Adrenal gland (tissue), 12 donors: Measurements from ENCODE around the gene CEP41. TPM values are rescaled to one million over a fixed set of nuclear protein-coding genes. Genes with fewer than 3 reads are reported as not detected.

ENCODE experiments used
- DNase-seq, 7 donors: peaks; one replicate each; pipeline ENCODE4 v3.0.0-alpha.2; 2019 to 2020
- H3K27ac ChIP-seq, 5 donors: fragments of 200-600 bp; sonication (generic) in 4 of 5; 1 replicate in 3 of 5; 2 replicates in 2 of 5; pipeline versions ENCODE4 v1.5.1 to v1.8.0; 2016 to 2020; ENCODE audit warnings: mild to moderate bottlenecking in 1 of 5
- H3K27me3 ChIP-seq: fragments of 200-600 bp; 2 replicates; pipeline ENCODE4 v1.8.0; 2021
- H3K36me3 ChIP-seq, 2 donors: fragments of 200-600 bp; replicated peaks in 1 of 2; 1 replicate in 1 of 2; 2 replicates in 1 of 2; pipeline versions ENCODE4 v1.5.1 to v1.8.0; 2018 to 2022
- H3K4me1 ChIP-seq, 2 donors: fragments of 200-600 bp; replicated peaks in 1 of 2; 1 replicate in 1 of 2; 2 replicates in 1 of 2; pipeline versions ENCODE4 v1.5.1 to v1.8.0; 2018 to 2021
- H3K4me3 ChIP-seq, 4 donors: fragments of 200-600 bp; sonication (generic) in 3 of 4; one replicate each; pipeline ENCODE4 v1.5.1; 2016 to 2018
- H3K9me3 ChIP-seq, 3 donors: fragments of 200-600 bp; sonication (generic) in 1 of 3; replicated peaks in 1 of 3; 1 replicate in 2 of 3; 2 replicates in 1 of 3; pipeline versions ENCODE4 v1.5.1 to v1.8.0; 2016 to 2021
- POLR2A ChIP-seq, 2 donors: fragments of 450-650 bp; IDR thresholded peaks; one replicate each; pipeline ENCODE4 v1.6.1; 2017; ENCODE audit warnings: antibody characterized with exemption in 2 of 2, mild to moderate bottlenecking in 2 of 2, moderate library complexity in 1 of 2
- WGBS, 4 donors: extraction: QIAGEN DNeasy Blood & Tissue Kit in 2 of 4; methylation state at CpG; one replicate each; pipeline versions ENCODE4 v1.1.5 to v1.1.7; 2013 to 2017; 5-methylcytosine and 5-hydroxymethylcytosine counted together
- intact Hi-C, 2 donors: fragments of 100-400 bp; cut with DNase I; formaldehyde crosslinking; loops; one replicate each; pipeline versions ENCODE4 v1.14.1 to v1.15.0; 2022 to 2023
- polyA plus RNA-seq, 3 donors: library from polyadenylated mRNA; stranded (reverse); fragments of 200-250 nt in 2 of 3; fragments of 350-450 nt in 1 of 3; fragmentation: Illumina TruSeq in 1 of 3; extraction: RNeasy Lipid Tissue Mini Kit (QIAGEN cat#74804) in 1 of 3; gene quantifications; one replicate each; pipeline ENCODE4 v1.2.3, GENCODE V29; 2013 to 2014
- total RNA-seq, 9 donors: library from RNA; depleted of rRNA in 4 of 9; stranded (reverse); fragments of >200 nt in 4 of 9; fragments of 120-200 nt in 1 of 9; fragmentation: NEBNext Ultra II Directional in 1 of 9; extraction: Animal tissue kit (Norgen Biotek cat#: 25700) in 1 of 9; gene quantifications; one replicate each; pipeline versions ENCODE4 v1.1.0 to v1.2.4, GENCODE V29; 2013 to 2023
- TF ChIP-seq, protein P1 (sequence below), 6 experiments: fragments of 450-650 bp in 4 of 6; fragments of 200-600 bp in 2 of 6; sonication (generic) in 1 of 6; IDR thresholded peaks; 1 replicate in 5 of 6; 2 replicates in 1 of 6; pipeline versions ENCODE4 v1.5.1 to v1.8.0; 2016 to 2021; ENCODE audit warnings: antibody characterized with exemption in 6 of 6, mild to moderate bottlenecking in 2 of 6, moderate library complexity in 1 of 6
- donor health status: healthy with polysubstance abuse.
- donor health status: Bipolar disorder and iron deficiency.
- donor health status: DM: yes; HTN: yes; CAD: no.
- donor health status: DM: no; HTN: no; CAD: no.
- donor health status: DM: no; HTN: no; CAD: no.
- donor health status: DM: yes; HTN: yes; CAD: no.

CEP41 gene
- total and polyA plus RNA-seq, 12 donors, result 3.9 to 22.9 (median 15.4) TPM

- 46 to 80% (median 55%) methylated on average over 5 of the region's 5 CpGs for WGBS, 4 donors
- no peak overlapping the region for H3K27ac ChIP-seq
- no peak for DNase-seq
- intact Hi-C loops, result no loop called here
- H3K36me3 ChIP-seq, result no peaks in the 10 kb centered on the region
- H3K27me3 ChIP-seq, result no peaks in the 10 kb centered on the region
- no peak overlapping the region for H3K4me3 ChIP-seq
- H3K9me3 ChIP-seq, result no peaks in the 10 kb centered on the region
- TF ChIP-seq, protein P1, sequence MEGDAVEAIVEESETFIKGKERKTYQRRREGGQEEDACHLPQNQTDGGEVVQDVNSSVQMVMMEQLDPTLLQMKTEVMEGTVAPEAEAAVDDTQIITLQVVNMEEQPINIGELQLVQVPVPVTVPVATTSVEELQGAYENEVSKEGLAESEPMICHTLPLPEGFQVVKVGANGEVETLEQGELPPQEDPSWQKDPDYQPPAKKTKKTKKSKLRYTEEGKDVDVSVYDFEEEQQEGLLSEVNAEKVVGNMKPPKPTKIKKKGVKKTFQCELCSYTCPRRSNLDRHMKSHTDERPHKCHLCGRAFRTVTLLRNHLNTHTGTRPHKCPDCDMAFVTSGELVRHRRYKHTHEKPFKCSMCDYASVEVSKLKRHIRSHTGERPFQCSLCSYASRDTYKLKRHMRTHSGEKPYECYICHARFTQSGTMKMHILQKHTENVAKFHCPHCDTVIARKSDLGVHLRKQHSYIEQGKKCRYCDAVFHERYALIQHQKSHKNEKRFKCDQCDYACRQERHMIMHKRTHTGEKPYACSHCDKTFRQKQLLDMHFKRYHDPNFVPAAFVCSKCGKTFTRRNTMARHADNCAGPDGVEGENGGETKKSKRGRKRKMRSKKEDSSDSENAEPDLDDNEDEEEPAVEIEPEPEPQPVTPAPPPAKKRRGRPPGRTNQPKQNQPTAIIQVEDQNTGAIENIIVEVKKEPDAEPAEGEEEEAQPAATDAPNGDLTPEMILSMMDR (IDR thresholded peaks at IDR 0.05), result no peak
- no peak for TF ChIP-seq POLR2A (IDR thresholded peaks at IDR 0.05)
- H3K4me1 ChIP-seq, result peaks cover 6 to 23% of the 10 kb centered on the region in 2 donors
These were observed 21.2 kb downstream of the CEP41 start for GRCh38 chr7:130419658-130420057.

DNA sequence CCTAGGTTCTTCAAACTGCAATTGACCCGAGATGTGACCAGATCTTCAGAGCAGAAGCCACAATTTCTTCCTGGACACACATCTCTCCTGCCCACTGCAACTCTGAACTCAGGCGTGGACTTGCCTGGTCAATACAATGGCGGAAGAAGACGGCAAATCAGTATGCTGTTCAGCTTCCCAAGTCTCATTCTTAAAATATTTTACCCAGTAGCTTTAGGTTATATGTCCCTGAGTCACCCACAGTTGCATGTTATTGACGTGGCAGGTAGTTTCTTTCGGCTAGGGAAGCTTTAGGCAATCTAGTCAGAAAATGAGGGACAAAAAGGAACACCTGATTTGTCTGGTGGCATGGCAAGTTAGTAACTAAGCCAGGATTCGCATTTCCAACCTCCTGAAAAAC lies 22.5 kb downstream of the CEP41 start:
- TF ChIP-seq, protein P1 (IDR thresholded peaks at IDR 0.05), result no peak
- TF ChIP-seq POLR2A (IDR thresholded peaks at IDR 0.05), result no peak
- Histone ChIP-seq H3K4me1 (peaks cover 6 to 23% of the 10 kb centered on the region in 2 donors), H3K36me3 (no peaks in the 10 kb centered on the region), H3K27ac (peak overlapping the region in 1 of 5 donors; percentile 52), H3K4me3 (no peak overlapping the region), H3K27me3 (no peaks in the 10 kb centered on the region), H3K9me3 (no peaks in the 10 kb centered on the region)
- no peak for DNase-seq
- intact Hi-C loops, result no loop called here
- WGBS, 4 donors, result 95 to 97% (median 97%) methylated on average over 7 of the region's 7 CpGs

GRCh38 chr7:130417213-130417612 lies 23.6 kb downstream of the CEP41 start:
- H3K4me3 ChIP-seq, result no peak overlapping the region
- H3K4me1 ChIP-seq, result peaks cover 6 to 23% of the 10 kb centered on the region in 2 donors
- no peaks in the 10 kb centered on the region for H3K27me3 ChIP-seq
- intact Hi-C loops, result no loop called here
- no peaks in the 10 kb centered on the region for H3K36me3 ChIP-seq
- TF ChIP-seq, protein P1 (IDR thresholded peaks at IDR 0.05), result no peak
- no peak for TF ChIP-seq POLR2A (IDR thresholded peaks at IDR 0.05)
- no peak for DNase-seq
- peak overlapping the region in 2 of 5 donors; percentile 3 to 14 for H3K27ac ChIP-seq
- WGBS, 4 donors, result 65 to 79% (median 71%) methylated on average over 5 of the region's 5 CpGs
- no peaks in the 10 kb centered on the region for H3K9me3 ChIP-seq

DNA sequence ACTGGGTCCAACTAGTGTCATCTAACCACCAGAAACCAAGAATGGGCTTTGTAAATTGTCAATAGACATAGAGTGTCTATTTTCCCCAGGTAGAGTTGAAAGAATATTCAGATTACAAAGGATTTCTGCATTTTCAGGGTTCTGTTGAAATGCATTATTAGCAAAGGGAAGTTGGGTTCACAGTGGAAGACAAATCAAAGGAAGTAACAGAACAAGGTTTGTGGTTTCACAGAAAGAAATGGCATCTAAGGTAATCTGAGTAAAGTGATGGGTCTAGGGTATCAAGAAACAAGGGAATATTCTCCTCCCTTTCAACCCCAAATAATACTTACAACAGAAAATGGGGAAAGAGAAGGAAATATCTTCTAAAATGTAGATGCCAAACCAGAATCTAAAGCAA lies 25.8 kb downstream of the CEP41 start:
- Histone ChIP-seq H3K27ac (no peak overlapping the region), H3K27me3 (no peaks in the 10 kb centered on the region), H3K4me1 (peaks cover 6 to 14% of the 10 kb centered on the region in 2 donors), H3K36me3 (no peaks in the 10 kb centered on the region), H3K9me3 (no peaks in the 10 kb centered on the region), H3K4me3 (no peak overlapping the region)
- DNase-seq, result no peak
- intact Hi-C loops, result no loop called here
- TF ChIP-seq, protein P1 (IDR thresholded peaks at IDR 0.05), result no peak
- no peak for TF ChIP-seq POLR2A (IDR thresholded peaks at IDR 0.05)
